WTC11 (cell line): ENCODE measurements around the gene ZMIZ1.

Experiments used
- ARID4B ChIP-seq: sonication (generic); formaldehyde crosslinking; IDR thresholded peaks from 2 replicates; pipeline ENCODE4 v1.8.0; 2023; ENCODE audit warnings: missing genetic modification reagents, mild to moderate bottlenecking, borderline replicate concordance
- CBFB ChIP-seq: sonication (generic); formaldehyde crosslinking; IDR thresholded peaks from 2 replicates; pipeline ENCODE4 v1.8.1; 2022; ENCODE audit warnings: mild to moderate bottlenecking, low read depth, missing genetic modification reagents
- IRF2 ChIP-seq: sonication (generic); formaldehyde crosslinking; IDR thresholded peaks from 2 replicates; pipeline ENCODE4 v1.8.0; 2022; ENCODE audit warnings: low read depth, missing genetic modification reagents, borderline replicate concordance
- JUN ChIP-seq: sonication (generic); formaldehyde crosslinking; IDR thresholded peaks from 2 replicates; pipeline ENCODE4 v1.8.0; 2023; ENCODE audit warnings: mild to moderate bottlenecking, missing genetic modification reagents
- MLX ChIP-seq: sonication (generic); formaldehyde crosslinking; IDR thresholded peaks from 2 replicates; pipeline ENCODE4 v1.8.1; 2023; ENCODE audit warnings: mild to moderate bottlenecking, missing genetic modification reagents, moderate library complexity
- ZBTB21 ChIP-seq: sonication (generic); formaldehyde crosslinking; IDR thresholded peaks from 2 replicates; pipeline ENCODE4 v1.8.1; 2023; ENCODE audit warnings: mild to moderate bottlenecking, missing genetic modification reagents, borderline replicate concordance
- ZNF138 ChIP-seq: sonication (generic); formaldehyde crosslinking; conservative IDR thresholded peaks from 2 replicates; pipeline ENCODE4 v1.8.1; 2022; ENCODE audit warnings: mild to moderate bottlenecking, moderate library complexity, missing genetic modification reagents
- TF ChIP-seq, protein P1 (sequence below): fragments of 200-600 bp; IDR thresholded peaks from 2 replicates; pipeline ENCODE4 v1.8.0; 2022; ENCODE audit warnings: antibody characterized with exemption
- TF ChIP-seq, protein P2 (sequence below): sonication (generic); formaldehyde crosslinking; conservative IDR thresholded peaks from 2 replicates; pipeline ENCODE4 v1.8.1; 2022; ENCODE audit warnings: mild to moderate bottlenecking, missing genetic modification reagents

DNA sequence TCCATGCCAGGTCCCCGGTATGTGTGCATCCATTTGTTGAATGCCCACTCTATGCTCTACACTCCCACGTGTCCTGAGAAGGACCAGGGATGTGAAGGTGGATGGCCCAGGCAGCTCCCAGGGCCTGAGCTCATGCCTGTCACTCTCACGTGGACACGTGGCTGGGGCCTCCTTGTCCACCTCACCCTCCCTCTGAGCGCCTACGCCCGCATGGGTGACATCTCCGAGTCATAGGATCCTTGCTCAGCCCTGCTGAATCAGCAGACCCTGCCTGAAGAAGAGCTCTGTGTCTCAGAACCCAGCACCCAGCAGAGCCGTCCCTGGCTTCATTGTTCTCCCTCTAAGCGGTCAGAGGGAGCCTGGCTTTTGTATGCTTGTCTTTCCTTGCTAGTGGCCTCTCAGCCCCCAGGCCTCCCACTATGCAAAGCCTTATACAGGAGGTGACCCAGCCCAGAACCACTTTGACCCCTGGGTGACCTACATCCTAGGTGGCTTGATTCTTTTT is 170.6 kb downstream of the ZMIZ1 start:
- TF ChIP-seq, protein P1, sequence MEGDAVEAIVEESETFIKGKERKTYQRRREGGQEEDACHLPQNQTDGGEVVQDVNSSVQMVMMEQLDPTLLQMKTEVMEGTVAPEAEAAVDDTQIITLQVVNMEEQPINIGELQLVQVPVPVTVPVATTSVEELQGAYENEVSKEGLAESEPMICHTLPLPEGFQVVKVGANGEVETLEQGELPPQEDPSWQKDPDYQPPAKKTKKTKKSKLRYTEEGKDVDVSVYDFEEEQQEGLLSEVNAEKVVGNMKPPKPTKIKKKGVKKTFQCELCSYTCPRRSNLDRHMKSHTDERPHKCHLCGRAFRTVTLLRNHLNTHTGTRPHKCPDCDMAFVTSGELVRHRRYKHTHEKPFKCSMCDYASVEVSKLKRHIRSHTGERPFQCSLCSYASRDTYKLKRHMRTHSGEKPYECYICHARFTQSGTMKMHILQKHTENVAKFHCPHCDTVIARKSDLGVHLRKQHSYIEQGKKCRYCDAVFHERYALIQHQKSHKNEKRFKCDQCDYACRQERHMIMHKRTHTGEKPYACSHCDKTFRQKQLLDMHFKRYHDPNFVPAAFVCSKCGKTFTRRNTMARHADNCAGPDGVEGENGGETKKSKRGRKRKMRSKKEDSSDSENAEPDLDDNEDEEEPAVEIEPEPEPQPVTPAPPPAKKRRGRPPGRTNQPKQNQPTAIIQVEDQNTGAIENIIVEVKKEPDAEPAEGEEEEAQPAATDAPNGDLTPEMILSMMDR, result no peak
- TF ChIP-seq ARID4B (CRISPR knock-in tag) (no peak), ZNF138 (CRISPR knock-in tag) (no peak), JUN (no peak), ZBTB21 (CRISPR knock-in tag) (no peak), CBFB (no peak), MLX (CRISPR knock-in tag) (no peak), IRF2 (no peak)
- TF ChIP-seq, protein P2, sequence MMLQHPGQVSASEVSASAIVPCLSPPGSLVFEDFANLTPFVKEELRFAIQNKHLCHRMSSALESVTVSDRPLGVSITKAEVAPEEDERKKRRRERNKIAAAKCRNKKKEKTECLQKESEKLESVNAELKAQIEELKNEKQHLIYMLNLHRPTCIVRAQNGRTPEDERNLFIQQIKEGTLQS (CRISPR knock-in tag), result no peak
